ENCODE results near the gene DPYD. TPM values are rescaled to one million over a fixed set of nuclear protein-coding genes. Genes with fewer than 3 reads are reported as not detected.

DPYD gene
- polyA plus RNA-seq, 3 donors: 4.2 to 23.5 (median 17.1) TPM

DNA sequence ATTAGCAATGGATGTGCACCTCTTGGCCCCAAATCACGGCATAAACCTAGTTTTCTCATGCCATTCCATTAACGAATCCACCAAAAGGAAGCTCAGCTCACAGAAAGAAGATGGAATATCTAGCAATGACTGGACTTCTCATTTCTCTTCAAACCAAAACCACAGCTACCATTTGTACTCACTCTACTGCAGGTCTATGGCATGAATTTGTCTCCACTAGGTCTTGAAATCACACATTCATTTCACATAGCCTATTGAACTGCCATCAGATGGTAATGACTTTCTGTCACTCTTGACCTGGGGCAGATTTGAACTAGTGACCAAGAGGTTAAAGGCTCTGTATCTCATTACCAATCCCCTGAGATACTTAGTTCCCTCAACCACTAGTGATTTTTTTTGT lies 382.7 kb downstream of the DPYD start:
- H3K27ac ChIP-seq (ENCODE audit: low read depth, low read length): no peak overlapping the region
- 89 to 97% (median 96%) methylated on average over 2 of the region's 2 CpGs for WGBS, 3 donors

DNA sequence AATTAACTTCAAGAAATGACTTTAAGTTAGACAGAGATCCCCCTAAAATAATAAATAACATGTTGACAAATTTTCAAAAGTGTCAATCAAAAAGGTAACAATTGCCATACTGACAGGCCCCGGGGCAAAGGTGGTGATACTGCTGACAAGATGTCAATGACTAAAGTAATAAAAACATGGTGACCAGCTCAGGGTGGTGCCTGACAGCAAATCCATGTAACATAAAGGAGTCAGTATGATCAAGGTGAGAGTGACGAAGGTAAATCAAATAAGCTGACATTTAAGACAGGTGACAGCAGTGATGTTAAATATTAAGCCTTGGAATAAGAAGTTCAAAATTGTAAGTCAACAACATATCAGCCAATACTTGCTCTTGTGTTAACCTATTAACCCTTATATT lies 387.5 kb downstream of the DPYD start:
- WGBS, 3 donors: 59 to 97% (median 96%) methylated on average over 2 of the region's 2 CpGs
- H3K27ac ChIP-seq (ENCODE audit: low read depth, low read length): no peak overlapping the region

DNA sequence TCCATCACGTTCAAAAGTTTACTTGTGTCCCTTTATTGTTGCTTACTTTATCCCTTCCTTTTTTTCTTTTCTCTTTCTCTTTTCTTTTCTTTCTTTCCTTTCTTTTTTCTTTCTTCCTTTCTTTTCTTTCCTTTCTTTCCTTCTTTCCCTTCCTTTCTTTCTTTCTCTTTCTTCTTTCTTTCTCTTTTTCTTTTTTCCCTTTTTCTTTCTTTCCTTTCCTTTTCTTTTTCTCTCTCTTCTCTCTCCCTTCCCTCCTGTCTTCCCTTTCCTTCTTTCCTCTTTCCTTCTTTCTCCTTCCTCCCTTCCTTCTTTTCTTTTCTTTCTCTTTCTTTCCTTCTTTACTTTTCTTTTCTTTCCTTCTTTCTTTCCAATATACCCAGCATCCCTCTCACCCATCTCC lies 391.2 kb downstream of the DPYD start:
- 68 to 85% (median 73%) methylated on average over 1 of the region's 1 CpG for WGBS, 3 donors
- no peak overlapping the region for H3K27ac ChIP-seq (ENCODE audit: low read depth, low read length)

DNA sequence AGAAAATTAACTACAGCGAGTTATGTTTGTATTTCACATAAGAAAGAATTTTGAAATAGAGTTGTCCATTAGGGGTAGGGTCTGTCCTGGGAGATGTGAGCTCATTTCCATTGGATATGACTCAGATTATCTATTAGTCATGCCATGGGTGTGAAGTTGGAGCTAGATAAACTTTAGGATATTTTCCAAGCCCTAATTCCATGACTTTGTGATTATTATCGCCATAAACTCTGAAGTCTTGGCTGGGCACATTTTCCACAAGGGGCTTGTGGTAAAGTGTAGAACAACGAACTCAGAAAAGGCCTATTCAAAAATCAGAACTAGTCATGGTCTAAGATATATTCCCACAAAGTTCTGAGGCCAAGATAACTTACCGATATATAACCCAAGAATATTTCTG lies 396.6 kb downstream of the DPYD start:
- no peak overlapping the region for H3K27ac ChIP-seq (ENCODE audit: low read depth, low read length)
- WGBS, 3 donors: 85 to 89% (median 88%) methylated on average over 4 of the region's 4 CpGs

DNA sequence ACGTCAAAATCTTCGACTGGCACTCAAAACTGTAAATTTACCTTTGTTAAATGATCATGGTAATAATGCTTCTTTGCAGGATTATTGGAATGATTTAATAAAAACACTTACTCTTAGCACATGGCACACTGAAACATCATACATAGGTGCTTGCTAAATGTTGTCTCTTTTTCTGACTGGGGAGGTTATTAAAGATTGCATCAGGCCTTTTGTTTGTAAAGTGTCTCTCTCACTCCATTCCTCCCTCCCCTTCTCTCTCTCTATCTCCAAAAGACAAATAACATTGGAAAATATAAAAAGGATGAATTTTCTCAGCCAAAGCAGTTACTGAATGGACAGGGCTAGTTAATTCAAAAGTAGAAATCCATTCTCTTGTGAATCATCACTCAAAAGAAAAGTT lies 404.2 kb downstream of the DPYD start:
- no peak overlapping the region for H3K27ac ChIP-seq (ENCODE audit: low read depth, low read length)
- 92 to 97% (median 95%) methylated on average over 2 of the region's 2 CpGs for WGBS, 3 donors

DNA sequence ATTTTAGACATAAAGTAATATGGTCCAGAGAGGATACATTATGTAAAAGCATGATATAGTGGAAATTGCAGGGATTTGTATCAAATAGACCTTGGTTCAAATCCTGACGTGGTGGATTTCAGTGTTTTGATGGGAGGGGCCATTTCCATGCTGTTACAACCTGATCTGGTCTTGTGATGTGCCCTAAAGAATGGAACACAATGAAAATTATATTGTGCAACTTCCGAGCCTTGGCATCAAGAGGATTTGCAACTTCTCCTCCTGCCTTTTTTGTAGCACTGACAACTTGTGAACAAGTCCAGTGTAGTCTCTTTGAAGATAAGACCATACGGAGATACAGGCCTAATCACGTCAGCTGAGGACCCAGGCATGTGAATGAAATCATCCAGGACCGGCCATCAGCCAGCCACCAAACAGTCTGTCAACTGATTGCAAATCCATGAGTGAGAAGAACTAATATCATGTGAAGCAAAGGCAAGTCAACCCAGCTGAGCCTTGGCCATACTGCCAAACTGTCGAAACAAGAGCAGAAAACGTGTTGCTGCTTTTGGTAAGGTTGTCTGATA lies 412.1 kb downstream of the DPYD start:
- no peak overlapping the region for H3K27ac ChIP-seq (ENCODE audit: low read depth, low read length)
- WGBS, 3 donors: 87 to 95% (median 95%) methylated on average over 7 of the region's 7 CpGs

DNA sequence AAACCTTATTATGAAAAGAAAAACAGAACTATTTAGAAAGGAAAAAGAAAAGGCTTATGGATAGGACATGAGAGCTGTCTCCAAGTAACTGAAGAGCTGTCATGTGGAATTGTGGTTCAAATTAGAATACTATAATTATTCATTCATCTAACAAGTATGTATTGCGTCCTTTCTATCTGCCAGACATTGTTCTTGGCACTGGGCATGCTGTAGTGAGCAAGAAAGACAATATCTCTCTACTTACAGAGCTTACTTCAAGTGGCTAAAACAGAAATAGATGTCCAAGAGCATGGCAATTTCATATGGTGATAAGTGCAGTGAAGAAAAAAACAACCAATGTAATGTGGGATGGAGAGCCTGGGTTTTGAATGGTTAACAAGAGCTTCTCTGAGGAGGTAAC lies 413.0 kb downstream of the DPYD start:
- H3K27ac ChIP-seq (ENCODE audit: low read depth, low read length): no peak overlapping the region
- WGBS, 3 donors: 88 to 96% (median 90%) methylated on average over 1 of the region's 1 CpG

DNA sequence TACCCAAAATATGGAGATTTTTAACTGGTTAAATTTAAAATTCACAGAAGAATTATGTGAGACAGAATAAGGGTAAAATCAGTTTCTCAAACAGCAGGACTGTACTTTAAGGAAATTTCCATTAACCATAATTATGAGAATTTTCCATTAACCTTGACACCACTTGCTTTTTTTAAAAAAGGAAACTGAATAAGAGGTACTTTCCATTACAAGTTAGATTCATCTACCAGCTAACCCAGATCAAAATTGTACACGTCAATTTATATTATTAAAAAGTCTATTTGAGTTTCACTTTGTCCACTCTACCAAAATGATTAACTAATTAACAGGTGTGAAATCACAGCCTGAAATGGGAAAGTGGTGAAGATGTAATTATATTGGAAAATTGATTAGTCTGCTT lies 414.5 kb downstream of the DPYD start:
- H3K27ac ChIP-seq (ENCODE audit: low read depth, low read length): no peak overlapping the region
- WGBS, 3 donors: 78 to 87% (median 84%) methylated on average over 1 of the region's 1 CpG

DNA sequence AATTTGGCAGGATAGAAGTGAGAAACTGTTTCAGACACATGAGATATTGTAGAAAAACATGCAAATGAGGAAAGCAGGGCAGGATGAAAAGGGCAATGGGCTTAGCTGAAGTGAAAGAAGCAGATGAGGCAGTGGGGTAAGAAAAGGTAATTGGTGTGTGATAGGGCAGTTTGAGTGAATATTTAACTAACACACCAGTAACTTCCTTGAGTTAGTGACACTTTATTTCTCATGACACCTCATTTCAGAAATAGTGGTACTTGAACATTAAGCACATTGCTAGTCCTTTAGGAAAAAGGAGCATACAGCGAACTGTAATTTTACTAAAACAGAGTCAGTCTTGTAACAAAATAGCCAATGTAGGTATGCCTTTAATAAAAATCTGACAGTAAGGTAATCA lies 415.0 kb downstream of the DPYD start:
- H3K27ac ChIP-seq (ENCODE audit: low read depth, low read length): no peak overlapping the region
- 97 to 99% (median 98%) methylated on average over 1 of the region's 1 CpG for WGBS, 3 donors

DNA sequence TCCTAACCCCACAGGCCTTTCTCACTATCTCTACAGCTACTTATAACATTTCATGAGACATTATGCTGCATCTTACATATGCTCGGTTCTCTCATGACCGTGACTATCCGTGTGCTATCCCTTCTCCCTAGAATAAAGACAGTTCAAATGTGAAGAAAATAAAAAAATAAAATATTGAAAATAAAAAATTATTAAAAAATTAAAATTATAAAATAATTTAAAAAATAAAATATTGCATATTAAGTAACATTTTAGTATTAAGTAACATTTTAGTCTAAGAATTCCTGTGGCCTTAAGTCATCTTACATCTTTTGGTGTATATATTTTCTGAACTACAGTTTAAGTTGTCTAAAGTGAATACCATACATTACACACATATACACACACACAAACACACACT lies 415.5 kb downstream of the DPYD start:
- WGBS, 3 donors: 97 to 99% (median 99%) methylated on average over 3 of the region's 3 CpGs
- H3K27ac ChIP-seq (ENCODE audit: low read depth, low read length): no peak overlapping the region

DNA sequence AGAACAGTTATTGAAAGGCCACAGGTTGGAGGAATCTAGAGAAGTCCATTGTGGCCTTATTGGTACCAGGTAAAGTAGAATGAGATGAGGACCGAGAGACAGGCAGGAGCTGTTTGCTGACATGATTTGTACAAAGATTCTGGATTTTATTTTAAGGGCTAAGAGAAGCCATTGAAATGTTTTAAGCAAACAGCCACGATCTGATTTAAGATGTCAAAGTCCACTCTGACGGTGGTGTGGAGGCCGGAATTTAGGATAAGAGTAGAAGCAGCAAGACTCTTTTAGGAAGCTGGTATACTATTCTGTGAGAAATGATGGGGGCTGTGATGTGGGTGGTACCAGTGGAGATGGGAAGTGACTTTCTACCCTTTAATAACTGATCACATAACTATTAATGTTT lies 418.5 kb downstream of the DPYD start:
- no peak overlapping the region for H3K27ac ChIP-seq (ENCODE audit: low read depth, low read length)
- WGBS, 3 donors: 46 to 96% (median 83%) methylated on average over 4 of the region's 4 CpGs

DNA sequence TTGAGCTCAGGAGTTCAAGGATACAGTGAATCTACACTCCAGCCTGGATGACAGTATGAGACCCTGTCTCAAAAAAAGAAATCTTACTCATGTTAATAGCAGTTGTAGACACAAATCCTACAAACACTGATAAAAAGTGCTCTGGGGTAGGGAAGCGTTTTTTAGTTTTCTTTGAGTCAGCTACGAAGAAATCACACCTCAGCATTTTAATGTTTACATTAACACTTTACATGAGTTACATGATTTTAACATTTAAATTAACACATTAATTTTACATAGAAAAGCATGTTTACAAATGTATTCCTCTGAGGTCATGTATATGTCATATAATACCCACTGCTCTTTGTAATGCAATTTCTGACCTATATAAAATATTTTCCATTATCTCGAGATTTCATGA lies 419.2 kb downstream of the DPYD start:
- no peak overlapping the region for H3K27ac ChIP-seq (ENCODE audit: low read depth, low read length)
- WGBS, 3 donors: 69 to 97% (median 95%) methylated on average over 3 of the region's 3 CpGs

DNA sequence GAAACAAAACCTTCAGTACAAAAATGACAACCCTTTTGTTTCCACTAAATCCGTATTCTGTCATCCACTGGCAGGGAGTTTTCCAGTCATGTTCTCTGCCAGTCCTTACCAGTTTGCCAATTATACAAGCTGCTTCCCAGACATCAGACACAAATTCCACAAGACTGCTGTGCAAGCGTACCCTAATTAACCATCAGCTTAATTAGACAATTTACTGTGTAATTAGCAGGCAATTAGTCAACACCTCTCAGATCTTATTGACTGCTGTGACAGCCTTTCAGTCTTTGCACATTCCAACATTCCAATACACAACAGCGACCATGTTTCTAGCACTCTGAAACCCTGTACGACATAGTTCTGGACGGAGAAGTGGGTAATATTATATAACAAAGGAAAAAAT lies 420.1 kb downstream of the DPYD start:
- no peak overlapping the region for H3K27ac ChIP-seq (ENCODE audit: low read depth, low read length)
- WGBS, 3 donors: 35 to 92% (median 90%) methylated on average over 5 of the region's 5 CpGs

DNA sequence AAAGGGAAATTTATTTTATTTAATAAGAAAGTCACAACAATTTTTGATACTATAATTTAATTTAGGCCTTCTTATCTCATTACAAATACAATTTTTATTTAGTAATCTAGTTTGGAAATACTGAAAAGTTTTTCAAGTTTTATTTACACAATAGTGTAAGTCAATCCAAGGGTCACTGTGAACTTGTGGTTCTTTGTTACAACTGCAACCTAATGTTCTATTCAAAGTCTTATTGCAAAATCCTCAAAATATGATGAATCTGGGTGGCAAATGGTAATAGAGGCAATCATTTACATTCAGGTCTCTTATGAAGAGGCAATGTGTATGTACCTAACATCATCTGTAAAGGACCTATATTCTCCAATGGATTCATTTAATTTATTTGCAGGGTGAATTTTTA lies 421.2 kb downstream of the DPYD start:
- no peak overlapping the region for H3K27ac ChIP-seq (ENCODE audit: low read depth, low read length)

DNA sequence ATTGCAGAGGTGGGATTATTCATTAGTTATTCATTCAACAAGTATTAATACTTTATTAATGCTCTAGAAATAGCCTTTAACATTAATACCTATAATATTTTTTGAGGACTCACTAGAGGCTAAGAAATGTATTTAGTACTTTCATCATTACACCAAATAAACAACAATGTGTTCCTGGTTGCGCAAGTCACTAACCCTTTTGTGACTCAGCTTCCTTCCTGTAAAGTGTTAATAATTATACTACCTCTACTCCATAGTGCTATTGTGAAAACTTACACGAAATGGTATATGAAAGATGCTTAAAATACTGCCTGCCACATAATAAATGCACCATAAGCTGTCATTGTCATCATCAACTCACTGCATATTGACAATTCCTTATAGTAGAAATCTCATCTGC lies 431.0 kb downstream of the DPYD start:
- WGBS, 3 donors: 44 to 65% (median 56%) methylated on average over 2 of the region's 2 CpGs
- no peak overlapping the region for H3K27ac ChIP-seq (ENCODE audit: low read depth, low read length)

DNA sequence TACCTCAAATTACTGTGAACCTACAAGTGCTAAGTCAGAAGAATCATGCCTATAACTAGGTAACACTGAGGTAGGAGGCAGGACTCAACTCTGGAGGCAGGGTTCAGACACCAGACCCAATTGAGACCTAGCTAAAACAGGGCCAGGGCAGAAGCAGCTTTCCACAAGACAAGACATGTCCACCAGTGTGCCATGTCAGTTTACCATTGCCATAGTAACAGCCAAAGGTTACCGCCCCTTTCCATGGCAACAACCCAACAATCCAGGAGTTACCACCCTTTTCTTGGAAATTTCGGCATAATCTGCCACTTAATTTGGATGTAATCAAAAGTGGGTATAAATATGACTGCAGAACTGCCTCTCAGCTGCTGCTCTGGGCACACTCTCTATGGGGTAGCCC lies 432.3 kb downstream of the DPYD start:
- H3K27ac ChIP-seq (ENCODE audit: low read depth, low read length): no peak overlapping the region
- 93 to 96% (median 94%) methylated on average over 2 of the region's 2 CpGs for WGBS, 3 donors

DNA sequence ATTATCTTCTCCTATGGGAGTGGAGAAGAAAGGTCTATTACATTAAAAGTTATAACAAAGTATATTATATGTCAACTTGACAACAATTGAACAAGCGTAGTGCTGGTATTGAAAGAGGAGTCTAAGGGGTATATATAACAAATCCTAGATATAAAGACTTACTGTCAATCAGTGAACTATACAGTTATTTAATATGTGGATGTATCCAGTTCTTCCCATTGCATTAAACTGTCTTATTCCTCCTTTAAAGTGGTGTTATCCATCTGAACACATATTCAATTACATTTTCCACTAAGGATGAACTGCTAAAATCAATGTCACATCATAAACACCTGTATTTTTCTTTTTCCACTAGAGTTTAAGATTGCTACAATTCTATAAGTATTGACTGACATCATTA lies 438.8 kb downstream of the DPYD start:
- 93 to 99% (median 94%) methylated on average over 1 of the region's 1 CpG for WGBS, 3 donors
- H3K27ac ChIP-seq (ENCODE audit: low read depth, low read length): no peak overlapping the region

DNA sequence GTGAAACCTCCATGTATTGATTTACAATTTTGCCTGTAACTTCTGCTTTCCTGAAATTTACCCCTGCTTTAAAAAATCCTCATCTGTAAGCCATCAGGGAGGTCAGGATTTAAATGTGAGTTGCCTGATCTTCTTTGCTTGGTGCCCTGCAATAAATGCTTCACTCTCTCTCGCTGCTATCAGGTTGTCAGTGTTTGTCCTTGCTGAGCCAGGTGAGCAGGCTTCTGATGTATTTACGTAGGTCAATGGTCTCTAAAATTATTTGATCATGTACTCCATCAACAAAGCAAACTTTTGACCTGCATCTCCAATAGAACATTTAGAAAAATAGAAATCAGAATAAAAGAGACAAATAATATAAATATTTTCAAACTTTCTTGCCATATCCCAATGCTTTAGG lies 453.4 kb downstream of the DPYD start:
- H3K27ac ChIP-seq (ENCODE audit: low read depth, low read length): no peak overlapping the region
- WGBS, 3 donors: 60 to 94% (median 92%) methylated on average over 2 of the region's 2 CpGs

DNA sequence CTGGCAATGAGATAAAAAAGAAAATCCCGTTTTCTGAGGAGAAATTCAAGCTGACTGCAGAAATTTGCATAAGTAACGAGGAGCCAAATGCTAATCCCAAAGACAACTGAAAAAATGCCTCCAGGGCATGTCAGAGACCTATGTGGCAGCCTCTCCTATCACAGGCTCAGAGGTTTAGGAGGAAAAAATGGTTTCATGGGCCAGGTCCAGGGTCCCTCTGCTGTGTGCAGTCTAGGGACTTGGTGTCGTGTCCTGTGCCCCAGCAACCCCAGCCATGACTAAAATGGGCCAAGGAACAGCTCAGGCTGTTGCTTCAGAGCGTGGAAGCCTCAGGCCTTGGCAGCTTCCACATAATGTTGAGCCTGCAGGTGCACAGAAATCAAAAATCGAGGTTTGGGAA lies 456.5 kb downstream of the DPYD start:
- 84 to 94% (median 93%) methylated on average over 5 of the region's 5 CpGs for WGBS, 3 donors

DNA sequence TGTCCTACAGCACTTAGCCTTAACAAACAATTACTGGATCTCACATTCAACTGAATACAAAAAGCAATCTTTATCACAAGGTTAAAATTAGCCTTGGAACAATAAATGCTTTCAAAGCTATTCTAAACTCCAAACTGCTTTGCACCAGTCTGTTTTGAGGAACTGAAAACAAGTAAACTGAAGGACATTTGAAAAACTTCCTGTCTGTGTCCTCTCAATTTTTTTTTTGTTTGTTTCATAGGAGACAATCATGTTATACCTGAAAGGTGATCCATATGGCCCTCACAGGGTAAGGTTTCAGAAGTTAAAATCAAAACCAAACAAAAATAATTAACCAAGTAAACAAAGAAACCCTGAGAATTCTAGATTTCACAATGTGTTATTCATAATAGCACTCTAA lies 459.1 kb downstream of the DPYD start:
- no peak overlapping the region for H3K27ac ChIP-seq (ENCODE audit: low read depth, low read length)

More for the DNA sequence above, 456.5 kb downstream of the DPYD start:
- H3K27ac ChIP-seq (ENCODE audit: low read depth, low read length): no peak overlapping the region

DNA sequence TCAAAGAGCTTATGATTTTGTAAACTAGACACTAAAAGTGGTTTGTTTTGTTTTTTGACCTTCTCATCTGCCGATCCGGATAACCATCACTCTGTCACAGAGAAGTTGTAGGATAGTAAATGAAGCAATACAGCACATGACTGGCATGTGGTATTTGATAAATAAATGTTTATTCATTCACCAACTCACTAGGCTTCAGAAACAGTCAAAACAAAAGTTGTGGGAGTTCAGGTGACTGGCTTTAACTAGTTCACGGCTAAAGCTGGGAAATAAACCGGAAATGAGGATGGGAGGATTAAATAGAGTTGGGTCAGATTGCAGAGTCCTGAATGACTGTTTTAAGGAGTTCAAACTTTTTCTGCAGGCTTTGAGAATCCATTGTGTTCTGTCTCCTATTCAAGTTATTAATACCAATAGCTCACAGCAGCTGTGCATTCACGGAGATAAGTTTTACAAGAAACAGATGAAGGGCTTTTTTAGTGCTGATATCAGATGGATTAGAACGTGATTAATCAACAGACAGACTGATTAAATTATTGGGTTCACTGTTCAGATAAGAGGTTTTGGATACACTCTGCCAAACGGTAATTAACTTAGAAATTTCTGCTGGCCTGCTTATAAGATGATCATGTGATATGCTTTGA lies 463.3 kb downstream of the DPYD start:
- H3K27ac ChIP-seq (ENCODE audit: low read depth, low read length): no peak overlapping the region
- WGBS, 3 donors: 60 to 82% (median 80%) methylated on average over 7 of the region's 7 CpGs

All from adipose tissue (tissue), 3 donors.